Coronary artery (tissue), 2 donors: ENCODE measurements around the gene SGCB.

ENCODE experiments used
- DNase-seq: peaks from one replicate; pipeline ENCODE4 v3.0.0-alpha.2; 2017; ENCODE audit warnings: low spot score
- H3K27ac ChIP-seq, 2 donors: fragments of 200-600 bp; sonication (generic); one replicate each; pipeline ENCODE4 v1.5.1; 2016 to 2019
- H3K4me3 ChIP-seq: fragments of 200-600 bp; sonication (generic); 2 replicates; pipeline ENCODE4 v1.5.1; 2016; ENCODE audit warnings: mild to moderate bottlenecking, moderate library complexity
- TF ChIP-seq, protein P1 (sequence below): fragments of 200-600 bp; sonication (generic); IDR thresholded peaks from one replicate; pipeline ENCODE4 v1.5.1; 2019; ENCODE audit warnings: antibody characterized with exemption

Gene SGCB

GRCh38 chr4:52006887-52007286, 31.2 kb downstream of the SGCB start:
- H3K27ac ChIP-seq = no peak overlapping the region
- TF ChIP-seq, protein P1, sequence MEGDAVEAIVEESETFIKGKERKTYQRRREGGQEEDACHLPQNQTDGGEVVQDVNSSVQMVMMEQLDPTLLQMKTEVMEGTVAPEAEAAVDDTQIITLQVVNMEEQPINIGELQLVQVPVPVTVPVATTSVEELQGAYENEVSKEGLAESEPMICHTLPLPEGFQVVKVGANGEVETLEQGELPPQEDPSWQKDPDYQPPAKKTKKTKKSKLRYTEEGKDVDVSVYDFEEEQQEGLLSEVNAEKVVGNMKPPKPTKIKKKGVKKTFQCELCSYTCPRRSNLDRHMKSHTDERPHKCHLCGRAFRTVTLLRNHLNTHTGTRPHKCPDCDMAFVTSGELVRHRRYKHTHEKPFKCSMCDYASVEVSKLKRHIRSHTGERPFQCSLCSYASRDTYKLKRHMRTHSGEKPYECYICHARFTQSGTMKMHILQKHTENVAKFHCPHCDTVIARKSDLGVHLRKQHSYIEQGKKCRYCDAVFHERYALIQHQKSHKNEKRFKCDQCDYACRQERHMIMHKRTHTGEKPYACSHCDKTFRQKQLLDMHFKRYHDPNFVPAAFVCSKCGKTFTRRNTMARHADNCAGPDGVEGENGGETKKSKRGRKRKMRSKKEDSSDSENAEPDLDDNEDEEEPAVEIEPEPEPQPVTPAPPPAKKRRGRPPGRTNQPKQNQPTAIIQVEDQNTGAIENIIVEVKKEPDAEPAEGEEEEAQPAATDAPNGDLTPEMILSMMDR = no peak
- no peak overlapping the region for H3K4me3 ChIP-seq
- DNase-seq = no peak

DNA sequence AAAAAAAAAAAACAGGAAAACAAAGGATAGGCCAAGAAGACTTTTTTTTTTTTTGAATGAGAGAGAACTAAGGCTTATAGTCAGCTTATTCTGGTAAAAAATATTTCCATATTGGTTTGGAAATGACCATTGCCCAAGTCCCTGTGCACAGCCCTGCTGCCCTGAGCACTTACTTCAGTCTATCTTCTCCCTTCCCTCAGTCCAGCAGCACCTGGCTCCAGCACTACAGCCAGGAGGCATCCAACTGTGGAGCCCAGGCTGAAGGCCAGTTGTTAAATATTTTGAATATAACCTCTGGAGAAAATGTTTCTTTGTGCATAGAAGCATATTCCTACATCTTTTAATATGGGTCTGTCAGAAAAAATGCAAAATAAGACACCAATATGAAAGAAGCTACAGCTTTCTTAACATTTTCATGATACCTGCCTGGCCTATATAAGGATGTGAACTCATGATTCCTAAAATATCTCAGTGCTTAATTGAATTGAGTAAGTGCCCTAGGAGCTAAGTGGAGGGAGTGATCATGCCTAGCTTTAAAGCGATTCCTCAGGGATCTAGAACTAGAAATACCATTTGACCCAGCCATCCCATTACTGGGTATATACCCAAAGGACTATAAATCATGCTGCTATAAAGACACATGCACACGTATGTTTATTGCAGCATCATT, 32.4 kb downstream of the SGCB start:
- DNase-seq = no peak
- TF ChIP-seq, protein P1 = no peak
- H3K4me3 ChIP-seq = no peak overlapping the region

GRCh38 chr4:52004414-52004813, 33.7 kb downstream of the SGCB start:
- Histone ChIP-seq H3K4me3 (no peak overlapping the region), H3K27ac (no peak overlapping the region)
- DNase-seq = no peak
- TF ChIP-seq, protein P1 = no peak

More for the DNA sequence above, 32.4 kb downstream of the SGCB start:
- no peak overlapping the region for H3K27ac ChIP-seq

GRCh38 chr4:52001616-52002015, 36.5 kb downstream of the SGCB start:
- TF ChIP-seq, protein P1 = no peak
- no peak for DNase-seq
- no peak overlapping the region for H3K4me3 ChIP-seq
- H3K27ac ChIP-seq = no peak overlapping the region

DNA sequence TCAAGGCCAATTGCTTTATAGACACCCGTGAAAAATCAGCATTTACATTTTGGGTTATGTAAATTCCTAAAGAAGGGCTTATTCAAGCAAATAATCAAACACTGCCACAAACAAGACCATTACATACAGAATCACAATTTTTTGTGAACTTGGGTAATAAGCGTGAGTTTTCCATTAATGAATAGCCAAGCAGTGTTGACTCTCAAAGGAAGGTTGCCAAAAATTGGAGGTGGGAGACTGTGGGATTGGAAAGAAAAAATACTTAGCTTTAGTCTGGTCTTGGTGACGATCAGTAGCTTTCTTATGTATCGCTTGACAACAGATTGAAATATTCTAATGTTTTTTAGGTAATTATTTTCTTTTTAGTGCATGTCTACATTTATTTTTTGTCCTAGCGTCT, 38.8 kb downstream of the SGCB start:
- Histone ChIP-seq H3K4me3 (no peak overlapping the region), H3K27ac (no peak overlapping the region)
- TF ChIP-seq, protein P1 = no peak
- no peak for DNase-seq

- H3K27ac ChIP-seq = no peak overlapping the region
- H3K4me3 ChIP-seq = no peak overlapping the region
- TF ChIP-seq, protein P1 = no peak
- no peak for DNase-seq
Measured at GRCh38 chr4:51998837-51999236, 39.3 kb downstream of the SGCB start.

GRCh38 chr4:51997647-51998046, 40.5 kb downstream of the SGCB start:
- H3K4me3 ChIP-seq = no peak overlapping the region
- TF ChIP-seq, protein P1 = no peak
- DNase-seq = no peak
- H3K27ac ChIP-seq = no peak overlapping the region
